ENCODE results near the gene ELFN1.

Gene ELFN1

DNA sequence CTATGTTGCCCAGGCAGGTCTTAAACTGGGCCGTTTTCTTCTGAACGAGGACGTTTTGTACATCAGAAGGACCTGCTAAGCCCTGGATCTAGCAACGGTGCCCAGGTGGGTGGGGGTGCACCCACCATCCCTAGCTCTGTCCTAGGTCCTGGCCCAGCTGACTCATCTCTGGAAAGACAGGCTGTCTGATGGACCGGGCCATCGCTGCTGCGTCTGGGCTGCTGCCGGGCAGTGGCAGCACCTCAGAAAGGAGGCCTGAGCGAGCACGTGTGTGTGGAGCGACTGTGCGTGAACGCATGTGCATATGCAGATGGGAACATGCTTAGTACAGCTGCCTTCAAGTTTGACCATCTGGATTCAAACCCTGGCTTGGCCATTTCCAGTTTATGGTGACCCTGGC, 7.3 kb upstream of the ELFN1 start:
- H3K4me3 ChIP-seq (ENCODE audit: low read depth, low read length), result no peak overlapping the region

- H3K4me3 ChIP-seq (ENCODE audit: low read depth, low read length), result no peak overlapping the region
Measured at GRCh38 chr7:1663223-1663622, 6.9 kb upstream of the ELFN1 start.

GRCh38 chr7:1663857-1664651, 6.0 kb upstream of the ELFN1 start:
- H3K4me3 ChIP-seq (ENCODE audit: low read depth, low read length), result peak overlapping the region; percentile 37

DNA sequence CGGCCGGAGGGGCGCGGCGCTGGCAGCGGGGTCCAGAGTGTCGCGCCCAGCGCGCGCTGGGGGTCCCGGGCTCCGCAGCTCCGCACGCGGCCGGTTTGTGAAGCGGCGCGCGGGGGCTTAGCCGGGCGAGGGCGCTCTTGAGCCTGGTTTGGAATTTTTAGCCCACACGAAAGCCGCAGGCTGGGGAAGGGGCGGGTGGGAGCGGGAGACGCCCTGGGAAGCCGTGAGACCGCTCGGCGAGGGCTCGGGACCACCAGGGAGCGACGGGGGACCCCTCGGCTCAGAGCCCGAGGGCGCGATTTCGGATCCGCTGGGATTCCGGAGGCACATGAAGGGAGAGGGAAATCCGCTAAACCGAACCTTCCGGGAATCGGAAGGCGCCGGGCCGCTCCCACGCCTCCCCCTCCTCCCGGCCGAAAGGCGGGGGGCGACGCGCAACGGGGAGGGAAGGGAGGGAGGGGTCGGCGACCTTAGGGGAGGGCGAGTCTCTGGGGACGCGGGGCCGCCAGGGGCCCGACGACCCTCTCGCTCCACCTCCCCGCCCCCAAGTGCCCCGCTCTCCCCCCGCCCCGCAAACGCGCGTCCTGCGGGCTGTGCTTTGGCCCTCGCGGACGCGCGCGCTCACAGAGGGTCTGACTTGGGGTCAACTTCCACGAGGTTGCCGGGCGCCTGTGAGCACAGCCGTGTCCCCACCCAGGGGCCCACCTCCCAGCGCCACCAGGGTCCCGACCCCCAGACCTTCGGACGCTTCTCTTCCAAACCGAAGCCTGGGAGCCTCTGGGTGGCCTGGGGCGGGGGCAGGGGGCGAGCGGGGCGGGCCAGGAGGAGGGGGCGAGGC, 5.1 kb upstream of the ELFN1 start:
- H3K4me3 ChIP-seq (ENCODE audit: low read depth, low read length), result peak overlapping the region; percentile 20

GRCh38 chr7:1665549-1666316, 4.3 kb upstream of the ELFN1 start:
- H3K4me3 ChIP-seq (ENCODE audit: low read depth, low read length), result no peak overlapping the region

GRCh38 chr7:1666317-1666822, 3.7 kb upstream of the ELFN1 start:
- H3K4me3 ChIP-seq (ENCODE audit: low read depth, low read length), result no peak overlapping the region

- H3K4me3 ChIP-seq (ENCODE audit: low read depth, low read length), result peak overlapping the region; percentile 8
Measured at GRCh38 chr7:1666823-1667565, 3.1 kb upstream of the ELFN1 start.

GRCh38 chr7:1667566-1668395, 2.3 kb upstream of the ELFN1 start:
- H3K4me3 ChIP-seq (ENCODE audit: low read depth, low read length), result peak overlapping the region; percentile 8

DNA sequence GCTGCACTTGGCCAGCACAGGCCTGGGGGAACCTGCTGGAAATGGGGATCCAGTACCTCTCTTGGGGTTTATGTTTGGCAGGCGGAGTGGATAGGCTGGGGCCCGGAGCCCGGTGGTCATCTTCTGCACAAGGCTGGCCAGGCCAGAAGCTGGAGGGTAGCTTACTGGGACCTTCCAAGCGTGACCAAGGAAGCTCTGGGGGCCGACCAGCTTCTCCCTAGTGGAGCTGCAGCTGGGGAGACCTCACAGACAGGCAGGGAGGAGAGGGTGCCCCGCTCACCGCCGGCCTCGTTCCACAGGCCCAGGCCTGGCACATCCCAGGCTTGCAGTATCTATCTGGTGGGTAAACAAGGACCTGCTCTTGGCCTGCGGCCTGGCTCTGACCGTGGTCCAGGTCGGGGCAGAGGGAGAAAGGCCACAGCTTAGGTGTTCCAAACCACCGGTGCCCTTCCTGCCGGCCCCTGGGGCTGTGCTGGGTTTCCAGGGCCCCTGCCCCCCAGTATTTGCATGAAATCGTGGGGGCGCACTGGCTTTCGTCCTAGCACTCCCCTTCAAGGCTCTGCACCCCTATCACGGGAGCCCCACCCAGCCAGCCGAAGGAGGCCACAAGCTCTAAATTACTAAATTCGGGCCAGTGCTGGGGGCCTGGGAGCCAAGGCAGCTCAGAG, 1.5 kb upstream of the ELFN1 start:
- no peak overlapping the region for H3K4me3 ChIP-seq (ENCODE audit: low read depth, low read length)

DNA sequence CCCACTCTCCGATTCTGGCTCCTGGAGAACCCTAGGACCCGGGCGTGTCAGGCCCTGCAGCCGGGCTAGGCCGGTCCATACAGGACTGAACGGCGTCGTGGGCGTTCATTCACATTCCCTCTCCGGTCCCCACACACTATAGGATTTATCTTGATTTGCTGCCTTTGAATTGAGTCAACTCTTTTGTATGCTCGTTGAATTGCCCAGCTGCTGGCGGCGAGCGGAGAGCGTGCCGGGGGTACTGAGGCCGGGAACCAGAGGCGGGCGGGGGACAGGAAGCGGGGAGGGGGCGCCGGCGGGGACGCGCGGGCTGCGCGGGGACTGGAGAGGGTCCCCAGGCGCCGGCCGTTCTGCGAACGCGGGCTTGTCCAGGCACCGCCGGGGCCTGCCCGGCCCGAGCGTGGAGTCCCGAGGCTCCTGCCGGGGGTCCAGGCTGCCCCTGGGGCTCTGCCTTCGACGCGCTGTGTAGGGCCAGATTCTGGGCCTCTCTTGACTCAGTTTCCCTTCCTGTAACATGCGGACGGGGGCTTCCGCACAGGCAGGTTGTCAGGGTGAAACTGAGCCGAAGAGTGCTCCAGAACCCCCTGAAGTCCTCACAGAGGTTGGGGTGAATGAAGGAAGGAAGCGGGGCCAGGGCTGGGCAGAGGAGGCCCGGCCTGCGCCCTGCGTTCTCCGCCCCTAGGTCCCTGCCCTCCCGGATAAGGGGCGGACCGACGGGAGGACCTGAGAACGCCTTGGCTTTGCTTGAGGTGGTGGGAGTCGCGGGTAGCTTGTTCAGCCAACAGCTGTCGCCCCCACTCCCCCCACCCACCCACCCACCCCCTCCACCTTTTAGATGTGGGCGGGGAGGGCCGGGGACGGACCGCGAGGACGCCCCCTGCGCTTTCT, 769 bp upstream of the ELFN1 start:
- H3K4me3 ChIP-seq (ENCODE audit: low read depth, low read length), result peak overlapping the region; percentile 1

GRCh38 chr7:1670894-1671593, 967 bp downstream of the ELFN1 start:
- H3K4me3 ChIP-seq (ENCODE audit: low read depth, low read length), result peak overlapping the region; percentile 41

GRCh38 chr7:1671594-1672451, 1.7 kb downstream of the ELFN1 start:
- no peak overlapping the region for H3K4me3 ChIP-seq (ENCODE audit: low read depth, low read length)

DNA sequence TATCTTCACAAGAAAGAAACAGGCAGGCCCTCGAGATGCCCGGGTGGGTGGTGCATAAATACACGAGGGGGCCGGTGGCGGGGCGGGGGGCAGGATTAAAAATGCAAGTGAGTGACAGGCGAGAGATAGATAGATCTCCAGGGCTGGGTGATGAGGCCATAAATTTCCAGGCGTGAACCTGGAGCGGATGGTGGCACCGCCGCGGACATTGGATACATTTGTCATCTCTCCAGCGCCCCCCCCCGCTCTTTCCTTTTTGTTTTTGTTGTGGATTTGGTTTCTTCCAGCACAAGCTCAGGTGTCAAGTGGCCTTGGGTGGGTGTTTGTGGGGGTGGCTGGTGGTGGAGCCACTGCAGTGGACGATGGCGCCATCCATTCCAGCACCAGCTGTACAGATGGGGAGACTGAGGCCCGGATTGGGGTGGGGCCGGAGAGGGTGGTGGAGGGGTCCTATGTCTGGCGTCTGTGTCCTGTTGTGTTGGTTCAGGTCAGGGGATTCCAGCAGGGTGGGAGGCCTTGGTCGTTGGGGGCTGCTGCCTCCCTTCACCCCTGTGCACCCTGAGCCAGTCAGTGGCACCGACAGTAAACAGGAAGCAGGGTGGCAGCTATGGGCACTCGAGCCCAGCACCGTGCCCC, 2.9 kb downstream of the ELFN1 start:
- H3K4me3 ChIP-seq (ENCODE audit: low read depth, low read length), result no peak overlapping the region

DNA sequence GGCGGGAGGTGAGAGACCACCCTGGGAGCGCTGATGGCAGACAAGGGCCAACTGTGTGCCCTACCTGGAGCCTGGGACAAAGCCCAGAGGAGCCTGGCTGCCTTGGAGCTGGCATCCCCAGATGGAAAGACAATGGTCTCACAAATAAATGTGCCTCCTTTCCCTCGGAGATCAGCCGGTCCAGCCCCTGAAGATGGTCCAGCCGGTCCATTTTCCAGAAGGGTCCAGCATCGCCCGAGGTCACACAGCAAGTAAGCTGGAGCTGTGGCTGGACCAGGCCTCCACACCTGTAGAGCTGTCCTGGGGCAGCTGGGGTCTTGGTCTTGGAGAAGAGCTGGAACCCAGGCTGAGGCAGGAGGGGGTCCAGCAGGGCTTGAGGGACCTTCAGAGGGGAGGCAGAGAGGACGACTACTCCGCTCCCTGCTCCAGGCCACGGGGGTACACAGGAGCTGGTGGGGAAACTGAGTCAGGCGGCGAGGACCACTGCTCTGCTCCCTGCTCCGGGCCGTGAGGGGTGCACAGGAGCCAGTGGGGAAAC, 3.6 kb downstream of the ELFN1 start:
- H3K4me3 ChIP-seq (ENCODE audit: low read depth, low read length), result no peak overlapping the region

DNA sequence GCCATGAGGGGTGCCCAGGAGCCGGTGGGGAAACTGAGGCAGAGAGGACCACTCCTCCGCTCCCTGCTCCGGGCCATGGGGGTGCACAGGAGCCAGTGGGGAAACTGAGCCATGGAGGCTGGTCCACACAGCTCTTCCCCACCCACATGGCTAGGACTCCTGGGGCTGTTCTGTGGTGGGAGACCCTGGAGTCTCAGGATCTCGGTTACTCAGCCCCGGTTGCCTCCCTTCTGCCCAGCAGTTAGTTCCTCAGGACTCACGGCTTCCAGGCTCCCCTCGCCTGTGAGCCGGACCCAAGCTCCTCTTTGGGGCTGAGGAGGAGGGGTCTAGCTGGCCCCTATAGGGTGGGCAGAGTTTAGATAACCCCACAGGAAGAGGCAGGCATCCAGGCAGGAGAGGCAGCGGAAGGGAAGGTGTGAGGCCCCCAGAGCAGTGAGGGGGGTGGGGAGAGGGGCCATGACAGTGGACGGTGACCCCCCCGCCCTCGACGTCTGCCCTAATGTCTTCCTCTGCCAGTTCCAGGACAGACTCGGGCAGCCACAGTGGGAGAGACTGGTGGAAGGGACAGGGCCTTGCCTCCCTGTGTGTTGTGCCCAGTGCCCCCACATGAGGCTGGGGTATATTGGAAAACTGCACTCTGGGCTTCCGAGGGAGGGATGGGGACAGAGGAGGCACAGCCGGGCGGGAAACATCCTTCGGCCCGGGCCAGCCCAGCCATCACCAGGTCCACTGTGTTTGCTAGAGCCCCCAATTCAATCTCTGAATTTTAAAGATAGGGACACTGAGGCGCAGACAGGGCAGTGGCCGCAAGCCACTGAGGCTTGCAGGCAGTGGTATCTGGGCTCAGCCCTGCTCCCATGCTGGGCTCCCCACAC, 4.3 kb downstream of the ELFN1 start:
- no peak overlapping the region for H3K4me3 ChIP-seq (ENCODE audit: low read depth, low read length)
